ENCODE data around the gene GLIPR1L2.
A peak's percentile ranks its signal among the peaks of the same experiment; 100 is the strongest.

The GLIPR1L2 gene

GRCh38 chr12:75480469-75480949, 89.6 kb downstream of the GLIPR1L2 start, which contains the start of gene GLIPR1:
TSS of gene GLIPR1 (plus strand) at chr12:75480755. CDS start at chr12:75480881, 126 bp downstream.
- in situ Hi-C loops (cut with MboI; ENCODE audit: low pct_unique_long_range_greater_than_20kb, low sequenced_read_pairs, unreplicated experiment), result no loop called here
- TF ChIP-seq CTCF (IDR thresholded peaks at IDR 0.05; ENCODE audit: extremely low read depth, insufficient read depth, missing control alignments), result no peak
- DNase-seq (ENCODE audit: low spot score), result peak; percentile 73

- in situ Hi-C loops (cut with MboI; ENCODE audit: low pct_unique_long_range_greater_than_20kb, low sequenced_read_pairs, unreplicated experiment), result no loop called here
- no peak for DNase-seq (ENCODE audit: low spot score)
- no peak for TF ChIP-seq CTCF (IDR thresholded peaks at IDR 0.05; ENCODE audit: extremely low read depth, insufficient read depth, missing control alignments)
These were observed 90.3 kb downstream of the GLIPR1L2 start for GRCh38 chr12:75481013-75481705.

- no peak for TF ChIP-seq CTCF (IDR thresholded peaks at IDR 0.05; ENCODE audit: extremely low read depth, insufficient read depth, missing control alignments)
- in situ Hi-C loops (cut with MboI; ENCODE audit: low pct_unique_long_range_greater_than_20kb, low sequenced_read_pairs, unreplicated experiment), result no loop called here
- DNase-seq (ENCODE audit: low spot score), result no peak
These were observed 90.9 kb downstream of the GLIPR1L2 start for GRCh38 chr12:75481774-75482173.
